Endothelial cell of umbilical vein (primary cell): ENCODE results near the gene TSPAN5. TPM values are rescaled to one million over a fixed set of nuclear protein-coding genes. Genes with fewer than 3 reads are reported as not detected.

Experiments
- BruUV-seq: library from RNA; stranded (reverse); fragments of 400-500 nt; replicated peaks from 2 replicates; lab custom pipeline; 2021; lab: Mats Ljungman, UMichigan
- CTCF ChIA-PET: fragments of 300-600, 350-600 bp; sonication (Branson Sonifier 250); formaldehyde crosslinking; loops from one replicate; lab custom pipeline; 2021; ENCODE audit warnings: antibody characterized with exemption, inconsistent platforms; lab: Charles Lee
- POLR2A ChIA-PET: fragments of 300-600, 350-600 bp; sonication (Branson Sonifier 250); formaldehyde crosslinking; loops from one replicate; lab custom pipeline; 2021; ENCODE audit warnings: antibody characterized with exemption, inconsistent platforms; lab: Charles Lee
- DNase-seq: peaks from one replicate; pipeline ENCODE4 v3.0.0-alpha.2; 2011; ENCODE audit warnings: low read depth, low spot score
- FAIRE-seq: peaks from 2 replicates; lab custom pipeline; 2011; peaks lifted over from hg19 to GRCh38; lab: Jason Lieb, UNC
- H2AFZ ChIP-seq: 2 replicates; pipeline ENCODE4 v1.6.0; 2012; ENCODE audit warnings: low read depth, low read length, control low read depth, inconsistent platforms
- H3K27ac ChIP-seq: 2 replicates; pipeline ENCODE4 v1.5.1; 2011; ENCODE audit warnings: low read depth, mild to moderate bottlenecking, control low read depth, low read length, moderate library complexity; ENCODE audit not compliant: insufficient read depth
- H3K27me3 ChIP-seq, 2 experiments: 2 replicates each; pipeline versions ENCODE4 v1.6.0 to v1.6.1; 2011; ENCODE audit warnings: low read length in 2 of 2, mixed read lengths in 1 of 2; ENCODE audit not compliant: control insufficient read depth in 2 of 2, insufficient read depth in 2 of 2
- H3K36me3 ChIP-seq, 2 experiments: 2 replicates in 1 of 2; 3 replicates in 1 of 2; pipeline ENCODE4 v1.5.1; 2011; ENCODE audit warnings: low read length in 2 of 2, mild to moderate bottlenecking in 1 of 2, moderate library complexity in 1 of 2; ENCODE audit not compliant: control insufficient read depth in 2 of 2, insufficient read depth in 2 of 2; ENCODE audit errors: extremely low read depth in 1 of 2
- H3K4me1 ChIP-seq: 3 replicates; pipeline ENCODE4 v1.5.1; 2011; ENCODE audit warnings: mild to moderate bottlenecking, low read length; ENCODE audit not compliant: control insufficient read depth, insufficient read depth; ENCODE audit errors: extremely low read depth
- H3K4me2 ChIP-seq: 2 replicates; pipeline ENCODE4 v1.6.1; 2011; ENCODE audit warnings: low read length, control low read depth, mixed read lengths; ENCODE audit not compliant: insufficient read depth
- H3K4me3 ChIP-seq, 3 experiments: fragments of 200-600 bp in 1 of 3; sonication (generic), shearing (Covaris generic) in 1 of 3; replicated peaks in 1 of 3; 2 replicates each; pipeline ENCODE4 v1.5.1; 2011 to 2016; ENCODE audit warnings: control low read depth in 3 of 3, low read length in 3 of 3, mild to moderate bottlenecking in 2 of 3, inconsistent platforms in 1 of 3, low read depth in 1 of 3, moderate library complexity in 1 of 3; ENCODE audit not compliant: insufficient read depth in 1 of 3
- H3K79me2 ChIP-seq: 2 replicates; pipeline ENCODE4 v1.6.0; 2012; ENCODE audit warnings: low read length, inconsistent platforms; ENCODE audit not compliant: control insufficient read depth, insufficient read depth
- H3K9ac ChIP-seq: replicated peaks from 2 replicates; pipeline ENCODE3; 2011; ENCODE audit warnings: low read length, control low read depth; ENCODE audit not compliant: insufficient read depth; ENCODE audit errors: extremely low read depth
- H3K9me1 ChIP-seq: replicated peaks from 3 replicates; pipeline ENCODE4 v1.6.0; 2011; ENCODE audit warnings: mild to moderate bottlenecking, low read length; ENCODE audit not compliant: control insufficient read depth, insufficient read depth; ENCODE audit errors: extremely low read depth
- H3K9me3 ChIP-seq: replicated peaks from 2 replicates; pipeline ENCODE4 v1.5.1; 2012; ENCODE audit warnings: low read length, inconsistent platforms; ENCODE audit not compliant: control insufficient read depth, insufficient read depth
- H4K20me1 ChIP-seq: replicated peaks from 2 replicates; pipeline ENCODE3; 2011; ENCODE audit warnings: mild to moderate bottlenecking, low read length; ENCODE audit not compliant: control insufficient read depth, insufficient read depth; ENCODE audit errors: extremely low read depth
- CTCF ChIP-seq, 2 donors: IDR thresholded peaks; 1 replicate in 1 of 2; 2 replicates in 1 of 2; pipeline ENCODE4 v1.5.1; 2011; ENCODE audit warnings: low read length in 2 of 2, mild to moderate bottlenecking in 2 of 2, moderate library complexity in 2 of 2, control low read depth in 1 of 2, inconsistent platforms in 1 of 2, low read depth in 1 of 2; ENCODE audit not compliant: insufficient read depth in 1 of 2; ENCODE audit errors: extremely low read depth in 1 of 2
- EZH2 ChIP-seq: IDR thresholded peaks from 2 replicates; pipeline ENCODE4 v1.6.1; 2012; ENCODE audit warnings: borderline replicate concordance, low read depth, mild to moderate bottlenecking, moderate library complexity, low read length, inconsistent platforms; ENCODE audit not compliant: severe bottlenecking
- FOS ChIP-seq: IDR thresholded peaks from 2 replicates; pipeline ENCODE4 v1.6.1; 2011; ENCODE audit warnings: mild to moderate bottlenecking, low read length, moderate library complexity, borderline replicate concordance; ENCODE audit not compliant: insufficient read depth
- GATA2 ChIP-seq: IDR thresholded peaks from 2 replicates; pipeline ENCODE4 v1.7.0; 2011; ENCODE audit warnings: low read depth, mild to moderate bottlenecking, moderate library complexity, mixed read lengths, low read length; ENCODE audit not compliant: insufficient read length, insufficient read depth
- JUN ChIP-seq: IDR thresholded peaks from 2 replicates; pipeline ENCODE4 v1.6.1; 2011; ENCODE audit warnings: borderline replicate concordance, low read depth; ENCODE audit not compliant: insufficient read length, insufficient read depth
- MAX ChIP-seq: IDR thresholded peaks from 2 replicates; pipeline ENCODE4 v1.6.1; 2011; ENCODE audit not compliant: insufficient read depth, insufficient read length
- MYC ChIP-seq: IDR thresholded peaks from one replicate; pipeline ENCODE4 v1.6.1; 2011; ENCODE audit warnings: mild to moderate bottlenecking, low read depth, low read length
- POLR2A ChIP-seq: IDR thresholded peaks from 2 replicates; pipeline ENCODE4 v1.6.1; 2012; ENCODE audit warnings: low read depth, mild to moderate bottlenecking, control low read depth, low read length
- POLR2AphosphoS5 ChIP-seq: IDR thresholded peaks from 2 replicates; pipeline ENCODE4 v1.6.1; 2012; ENCODE audit warnings: low read depth, mild to moderate bottlenecking, control low read depth, low read length, moderate library complexity; ENCODE audit not compliant: insufficient read depth
- dilution Hi-C: fragments of 300-500 bp; cut with MboI; formaldehyde crosslinking; loops from one replicate; pipeline ENCODE4 v1.15.0; 2019; ENCODE audit warnings: low sequenced_read_pairs; ENCODE audit not compliant: extremely low pct_ligation_motif_present
- intact Hi-C: fragments of 100-400 bp; cut with micrococcal nuclease; formaldehyde crosslinking; loops from one replicate; pipeline ENCODE4 v1.10.0; 2022
- polyA plus RNA-seq, 4 experiments: library from polyadenylated mRNA; depleted of rRNA in 3 of 4; stranded (reverse) in 3 of 4; unstranded in 1 of 4; fragments of >200 nt; gene quantifications; 2 replicates each; pipeline versions ENCODE4 v1.2.1 to v1.2.3, GENCODE V29; 2011 to 2012; ENCODE audit warnings: missing spikeins in 1 of 4
- total RNA-seq: library from RNA; stranded (reverse); gene quantifications from 2 replicates; pipeline ENCODE4 v1.2.3, GENCODE V29; 2021

The TSPAN5 gene
- total and polyA plus RNA-seq, 2 donors (not counting 3 experiments of a cell fraction or from before 2014, with no cell fraction given) = 45.1 to 50.2 TPM

- dilution Hi-C loops (no loop called here), intact Hi-C loops (loop anchor here (1.0 to 10.0 kb wide), 6 partner anchors 31 to 427 kb away; partner anchors contain the start of genes ADH5, EIF4E and RAP1GDS1)
- Histone ChIP-seq H3K4me3 (peak overlapping the region; percentile 90 to 97 (median 95)), H2AFZ (peak overlapping the region; percentile 55), H3K36me3 (no peaks in the 10 kb centered on the region), H3K4me1 (peaks cover 69% of the 10 kb centered on the region), H3K9ac (peak overlapping the region; percentile 86), H3K27me3 (no peaks in the 10 kb centered on the region), H3K9me1 (no peaks in the 10 kb centered on the region), H3K4me2 (peak overlapping the region; percentile 100), H4K20me1 (no peaks in the 10 kb centered on the region), H3K79me2 (peaks cover 43% of the 10 kb centered on the region), H3K27ac (peak overlapping the region; percentile 94), H3K9me3 (no peaks in the 10 kb centered on the region)
- CTCF ChIA-PET = interaction anchor here (0.6 to 5.9 kb wide), 10 partner anchors 18 to 399 kb away, joined by 3 to 59 read pairs (median 4); no protein-coding TSS in a partner anchor
- peak; percentile 83 for DNase-seq
- POLR2A ChIA-PET = no interaction called here
- TSS peak; percentile 8 for BruUV-seq
- TF ChIP-seq EZH2 (no peak), GATA2 (peak; percentile 71), JUN (no peak), FOS (no peak), MYC (peak; percentile 18), POLR2A (peak; percentile 72)
- peak; percentile 82 for FAIRE-seq
Observed at GRCh38 chr4:98657531-98658286, 702 bp downstream of the TSPAN5 start.

- no peaks in the 10 kb centered on the region for H4K20me1 ChIP-seq
- no peaks in the 10 kb centered on the region for H3K36me3 ChIP-seq
- TF ChIP-seq EZH2 (no peak), MAX (no peak), JUN (no peak), MYC (no peak), POLR2A (no peak), GATA2 (no peak), POLR2AphosphoS5 (no peak), CTCF (IDR thresholded peaks at IDR 0.05; ENCODE audit: extremely low read depth in 1 of 2, insufficient read depth in 1 of 2, low read depth in 1 of 2, low read length in 2 of 2) (no peak)
- H3K4me1 ChIP-seq = peaks cover 67% of the 10 kb centered on the region
- peak overlapping the region; percentile 90 to 97 (median 95) for H3K4me3 ChIP-seq
- DNase-seq = no peak
- POLR2A ChIA-PET = no interaction called here
- CTCF ChIA-PET = interaction anchor here (5.9 kb wide), 1 partner anchor 189 kb away, joined by 59 read pairs; no protein-coding TSS in a partner anchor
- H3K9me1 ChIP-seq = no peaks in the 10 kb centered on the region
- no TSS peak for BruUV-seq
- H3K9ac ChIP-seq = peak overlapping the region; percentile 86
- peak overlapping the region; percentile 55 for H2AFZ ChIP-seq
- H3K79me2 ChIP-seq = peaks cover 51% of the 10 kb centered on the region
- no peaks in the 10 kb centered on the region for H3K27me3 ChIP-seq
- H3K9me3 ChIP-seq = no peaks in the 10 kb centered on the region
- FAIRE-seq = no peak
- intact Hi-C loops (loop anchor here (1.0 to 10.0 kb wide), 4 partner anchors 31 to 428 kb away; partner anchors contain the start of genes ADH5 and EIF4E), dilution Hi-C loops (no loop called here)
- H3K27ac ChIP-seq = peak overlapping the region; percentile 94
- H3K4me2 ChIP-seq = peak overlapping the region; percentile 100
Observed at GRCh38 chr4:98656886-98657285, 1.5 kb downstream of the TSPAN5 start.
